ENCODE measurements around the gene USF1. TPM values are rescaled to one million over a fixed set of nuclear protein-coding genes. Genes with fewer than 3 reads are reported as not detected.
A peak's percentile ranks its signal among the peaks of the same experiment; 100 is the strongest.

The USF1 gene
- total and polyA plus RNA-seq, 2 experiments from 2014 or later = 23.8 to 74.8 TPM

DNA sequence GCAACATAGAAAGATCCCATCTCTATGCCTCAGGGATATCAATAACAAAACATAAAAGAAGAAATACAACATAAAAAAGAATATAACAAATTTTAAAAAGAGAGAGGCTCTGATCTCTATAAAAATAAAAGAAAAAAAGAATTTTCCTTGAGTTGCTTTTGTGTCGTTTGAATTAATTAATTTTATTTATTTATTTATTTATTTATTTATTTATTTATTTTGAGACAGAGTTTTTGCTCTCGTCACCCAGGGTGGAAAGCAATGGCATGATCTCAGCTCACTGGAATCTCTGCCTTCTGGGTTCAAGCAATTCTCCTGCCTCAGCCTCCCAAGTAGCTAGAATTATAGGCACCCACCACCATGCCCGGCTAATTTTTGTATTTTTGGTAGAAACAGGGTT, 33.4 kb downstream of the USF1 start:
- Histone ChIP-seq H3K27me3 (ENCODE audit: insufficient read depth) (no peaks in the 10 kb centered on the region), H3F3A (replicated peaks; ENCODE audit: low read depth) (peaks cover 11% of the 10 kb centered on the region), H3K4me2 (peak overlapping the region; percentile 78; the same call in 1 of the 2 replicates), H3K36me3 (ENCODE audit: insufficient read depth) (no peaks in the 10 kb centered on the region; the same call in none of the 2 replicates), H3K27ac (ENCODE audit: low read depth) (peak overlapping the region; percentile 87; the same call in 1 of the 2 replicates), H4K20me1 (replicated peaks; ENCODE audit: insufficient read depth) (peaks cover 59% of the 10 kb centered on the region), H2AFZ (no peak overlapping the region), H3K9me2 (ENCODE audit: insufficient read depth) (no peaks in the 10 kb centered on the region), H3K4me1 (ENCODE audit: insufficient read depth) (peaks cover 49% of the 10 kb centered on the region), H3K4me3 (no peak overlapping the region), H3K79me2 (replicated peaks; ENCODE audit: insufficient read depth) (peaks cover 100% of the 10 kb centered on the region)
- DNase-seq (ENCODE audit: low spot score) (no peak), ATAC-seq (no peak)
- Mint-ChIP-seq H3K27me3 (ENCODE audit: insufficient read depth, low read depth, poor library complexity) (no peaks in the 10 kb centered on the region), H3K27ac (0 out of 2 replicates have a peak overlapping the region, but pooled peaks have one; percentile 85), H3K9me3 (no peaks in the 10 kb centered on the region), H3K4me3 (no peak overlapping the region), H3K4me1 (peaks cover 42% of the 10 kb centered on the region), H3K36me3 (ENCODE audit: low read depth) (peaks cover 37% of the 10 kb centered on the region)
- TF ChIP-seq NANOG (IDR thresholded peaks at IDR 0.05; ENCODE audit: borderline replicate concordance) (no peak), CREB1 (CRISPR knock-in tag; IDR thresholded peaks at IDR 0.05; ENCODE audit: low read depth) (no peak)

DNA sequence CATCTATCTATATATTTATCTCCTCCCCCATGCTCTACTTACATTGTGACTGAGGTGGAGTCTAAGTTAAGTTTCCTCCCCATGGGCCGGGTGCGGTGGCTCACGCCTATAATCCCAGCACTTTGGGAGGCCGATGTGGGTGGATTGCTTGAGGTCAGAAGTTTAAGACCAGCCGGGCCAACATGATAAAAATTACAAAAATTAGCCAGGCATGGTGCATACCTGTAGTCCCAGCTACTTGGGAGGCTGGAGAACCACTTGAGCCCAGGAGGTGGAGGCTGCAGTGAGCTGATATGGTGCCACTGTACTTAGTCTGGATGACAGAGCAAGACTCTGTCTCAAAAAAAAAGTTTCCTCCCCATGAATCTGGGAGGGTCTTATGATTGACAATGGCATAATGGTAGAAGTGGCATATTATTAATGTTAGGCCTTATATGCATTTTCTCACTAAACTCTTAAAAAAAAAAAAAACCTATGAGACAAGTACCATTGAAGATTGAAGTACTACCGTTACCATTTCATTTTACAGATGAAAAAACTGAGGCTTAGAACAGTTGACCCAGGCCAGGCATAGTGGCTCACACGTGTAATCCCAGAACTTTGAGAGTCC, 36.1 kb downstream of the USF1 start:
- peaks cover 11% of the 10 kb centered on the region for H3F3A ChIP-seq (replicated peaks; ENCODE audit: low read depth)
- Mint-ChIP-seq H3K36me3 (ENCODE audit: low read depth) (peaks cover 30% of the 10 kb centered on the region), H3K27me3 (ENCODE audit: insufficient read depth, low read depth, poor library complexity) (no peaks in the 10 kb centered on the region), H3K27ac (no peak overlapping the region), H3K9me3 (no peaks in the 10 kb centered on the region), H3K4me3 (no peak overlapping the region), H3K4me1 (peaks cover 40% of the 10 kb centered on the region)
- DNase-seq (ENCODE audit: low spot score) (no peak), ATAC-seq (no peak)
- H3K4me3 ChIP-seq = no peak overlapping the region
- peaks cover 34% of the 10 kb centered on the region for H3K4me1 ChIP-seq (ENCODE audit: insufficient read depth)
- H3K79me2 ChIP-seq (replicated peaks; ENCODE audit: insufficient read depth) = peaks cover 99% of the 10 kb centered on the region
- H3K27me3 ChIP-seq (ENCODE audit: insufficient read depth) = no peaks in the 10 kb centered on the region
- H3K4me2 ChIP-seq = no peak overlapping the region
- H2AFZ ChIP-seq = no peak overlapping the region
- no peaks in the 10 kb centered on the region for H3K9me2 ChIP-seq (ENCODE audit: insufficient read depth)
- H4K20me1 ChIP-seq (replicated peaks; ENCODE audit: insufficient read depth) = peaks cover 77% of the 10 kb centered on the region
- H3K36me3 ChIP-seq (ENCODE audit: insufficient read depth) = no peaks in the 10 kb centered on the region; the same call in none of the 2 replicates
- no peak overlapping the region for H3K27ac ChIP-seq (ENCODE audit: low read depth)
- TF ChIP-seq ZNF114 (CRISPR knock-in tag; IDR thresholded peaks at IDR 0.05) (no peak), EZH2 (IDR thresholded peaks at IDR 0.05; ENCODE audit: low read depth, unreplicated experiment) (no peak), CREB1 (CRISPR knock-in tag; IDR thresholded peaks at IDR 0.05; ENCODE audit: low read depth) (no peak), STAT1 (IDR thresholded peaks at IDR 0.05; ENCODE audit: unreplicated experiment) (no peak), ZNF331 (CRISPR knock-in tag; IDR thresholded peaks at IDR 0.05; ENCODE audit: low read depth) (no peak), NANOG (IDR thresholded peaks at IDR 0.05; ENCODE audit: borderline replicate concordance) (no peak)
- TF ChIP-seq, protein P1, sequence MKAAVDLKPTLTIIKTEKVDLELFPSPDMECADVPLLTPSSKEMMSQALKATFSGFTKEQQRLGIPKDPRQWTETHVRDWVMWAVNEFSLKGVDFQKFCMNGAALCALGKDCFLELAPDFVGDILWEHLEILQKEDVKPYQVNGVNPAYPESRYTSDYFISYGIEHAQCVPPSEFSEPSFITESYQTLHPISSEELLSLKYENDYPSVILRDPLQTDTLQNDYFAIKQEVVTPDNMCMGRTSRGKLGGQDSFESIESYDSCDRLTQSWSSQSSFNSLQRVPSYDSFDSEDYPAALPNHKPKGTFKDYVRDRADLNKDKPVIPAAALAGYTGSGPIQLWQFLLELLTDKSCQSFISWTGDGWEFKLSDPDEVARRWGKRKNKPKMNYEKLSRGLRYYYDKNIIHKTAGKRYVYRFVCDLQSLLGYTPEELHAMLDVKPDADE (IDR thresholded peaks at IDR 0.05) = no peak
- TF ChIP-seq, protein P2, sequence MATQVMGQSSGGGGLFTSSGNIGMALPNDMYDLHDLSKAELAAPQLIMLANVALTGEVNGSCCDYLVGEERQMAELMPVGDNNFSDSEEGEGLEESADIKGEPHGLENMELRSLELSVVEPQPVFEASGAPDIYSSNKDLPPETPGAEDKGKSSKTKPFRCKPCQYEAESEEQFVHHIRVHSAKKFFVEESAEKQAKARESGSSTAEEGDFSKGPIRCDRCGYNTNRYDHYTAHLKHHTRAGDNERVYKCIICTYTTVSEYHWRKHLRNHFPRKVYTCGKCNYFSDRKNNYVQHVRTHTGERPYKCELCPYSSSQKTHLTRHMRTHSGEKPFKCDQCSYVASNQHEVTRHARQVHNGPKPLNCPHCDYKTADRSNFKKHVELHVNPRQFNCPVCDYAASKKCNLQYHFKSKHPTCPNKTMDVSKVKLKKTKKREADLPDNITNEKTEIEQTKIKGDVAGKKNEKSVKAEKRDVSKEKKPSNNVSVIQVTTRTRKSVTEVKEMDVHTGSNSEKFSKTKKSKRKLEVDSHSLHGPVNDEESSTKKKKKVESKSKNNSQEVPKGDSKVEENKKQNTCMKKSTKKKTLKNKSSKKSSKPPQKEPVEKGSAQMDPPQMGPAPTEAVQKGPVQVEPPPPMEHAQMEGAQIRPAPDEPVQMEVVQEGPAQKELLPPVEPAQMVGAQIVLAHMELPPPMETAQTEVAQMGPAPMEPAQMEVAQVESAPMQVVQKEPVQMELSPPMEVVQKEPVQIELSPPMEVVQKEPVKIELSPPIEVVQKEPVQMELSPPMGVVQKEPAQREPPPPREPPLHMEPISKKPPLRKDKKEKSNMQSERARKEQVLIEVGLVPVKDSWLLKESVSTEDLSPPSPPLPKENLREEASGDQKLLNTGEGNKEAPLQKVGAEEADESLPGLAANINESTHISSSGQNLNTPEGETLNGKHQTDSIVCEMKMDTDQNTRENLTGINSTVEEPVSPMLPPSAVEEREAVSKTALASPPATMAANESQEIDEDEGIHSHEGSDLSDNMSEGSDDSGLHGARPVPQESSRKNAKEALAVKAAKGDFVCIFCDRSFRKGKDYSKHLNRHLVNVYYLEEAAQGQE (IDR thresholded peaks at IDR 0.05; ENCODE audit: unreplicated experiment) = no peak
- TF ChIP-seq, protein P3, sequence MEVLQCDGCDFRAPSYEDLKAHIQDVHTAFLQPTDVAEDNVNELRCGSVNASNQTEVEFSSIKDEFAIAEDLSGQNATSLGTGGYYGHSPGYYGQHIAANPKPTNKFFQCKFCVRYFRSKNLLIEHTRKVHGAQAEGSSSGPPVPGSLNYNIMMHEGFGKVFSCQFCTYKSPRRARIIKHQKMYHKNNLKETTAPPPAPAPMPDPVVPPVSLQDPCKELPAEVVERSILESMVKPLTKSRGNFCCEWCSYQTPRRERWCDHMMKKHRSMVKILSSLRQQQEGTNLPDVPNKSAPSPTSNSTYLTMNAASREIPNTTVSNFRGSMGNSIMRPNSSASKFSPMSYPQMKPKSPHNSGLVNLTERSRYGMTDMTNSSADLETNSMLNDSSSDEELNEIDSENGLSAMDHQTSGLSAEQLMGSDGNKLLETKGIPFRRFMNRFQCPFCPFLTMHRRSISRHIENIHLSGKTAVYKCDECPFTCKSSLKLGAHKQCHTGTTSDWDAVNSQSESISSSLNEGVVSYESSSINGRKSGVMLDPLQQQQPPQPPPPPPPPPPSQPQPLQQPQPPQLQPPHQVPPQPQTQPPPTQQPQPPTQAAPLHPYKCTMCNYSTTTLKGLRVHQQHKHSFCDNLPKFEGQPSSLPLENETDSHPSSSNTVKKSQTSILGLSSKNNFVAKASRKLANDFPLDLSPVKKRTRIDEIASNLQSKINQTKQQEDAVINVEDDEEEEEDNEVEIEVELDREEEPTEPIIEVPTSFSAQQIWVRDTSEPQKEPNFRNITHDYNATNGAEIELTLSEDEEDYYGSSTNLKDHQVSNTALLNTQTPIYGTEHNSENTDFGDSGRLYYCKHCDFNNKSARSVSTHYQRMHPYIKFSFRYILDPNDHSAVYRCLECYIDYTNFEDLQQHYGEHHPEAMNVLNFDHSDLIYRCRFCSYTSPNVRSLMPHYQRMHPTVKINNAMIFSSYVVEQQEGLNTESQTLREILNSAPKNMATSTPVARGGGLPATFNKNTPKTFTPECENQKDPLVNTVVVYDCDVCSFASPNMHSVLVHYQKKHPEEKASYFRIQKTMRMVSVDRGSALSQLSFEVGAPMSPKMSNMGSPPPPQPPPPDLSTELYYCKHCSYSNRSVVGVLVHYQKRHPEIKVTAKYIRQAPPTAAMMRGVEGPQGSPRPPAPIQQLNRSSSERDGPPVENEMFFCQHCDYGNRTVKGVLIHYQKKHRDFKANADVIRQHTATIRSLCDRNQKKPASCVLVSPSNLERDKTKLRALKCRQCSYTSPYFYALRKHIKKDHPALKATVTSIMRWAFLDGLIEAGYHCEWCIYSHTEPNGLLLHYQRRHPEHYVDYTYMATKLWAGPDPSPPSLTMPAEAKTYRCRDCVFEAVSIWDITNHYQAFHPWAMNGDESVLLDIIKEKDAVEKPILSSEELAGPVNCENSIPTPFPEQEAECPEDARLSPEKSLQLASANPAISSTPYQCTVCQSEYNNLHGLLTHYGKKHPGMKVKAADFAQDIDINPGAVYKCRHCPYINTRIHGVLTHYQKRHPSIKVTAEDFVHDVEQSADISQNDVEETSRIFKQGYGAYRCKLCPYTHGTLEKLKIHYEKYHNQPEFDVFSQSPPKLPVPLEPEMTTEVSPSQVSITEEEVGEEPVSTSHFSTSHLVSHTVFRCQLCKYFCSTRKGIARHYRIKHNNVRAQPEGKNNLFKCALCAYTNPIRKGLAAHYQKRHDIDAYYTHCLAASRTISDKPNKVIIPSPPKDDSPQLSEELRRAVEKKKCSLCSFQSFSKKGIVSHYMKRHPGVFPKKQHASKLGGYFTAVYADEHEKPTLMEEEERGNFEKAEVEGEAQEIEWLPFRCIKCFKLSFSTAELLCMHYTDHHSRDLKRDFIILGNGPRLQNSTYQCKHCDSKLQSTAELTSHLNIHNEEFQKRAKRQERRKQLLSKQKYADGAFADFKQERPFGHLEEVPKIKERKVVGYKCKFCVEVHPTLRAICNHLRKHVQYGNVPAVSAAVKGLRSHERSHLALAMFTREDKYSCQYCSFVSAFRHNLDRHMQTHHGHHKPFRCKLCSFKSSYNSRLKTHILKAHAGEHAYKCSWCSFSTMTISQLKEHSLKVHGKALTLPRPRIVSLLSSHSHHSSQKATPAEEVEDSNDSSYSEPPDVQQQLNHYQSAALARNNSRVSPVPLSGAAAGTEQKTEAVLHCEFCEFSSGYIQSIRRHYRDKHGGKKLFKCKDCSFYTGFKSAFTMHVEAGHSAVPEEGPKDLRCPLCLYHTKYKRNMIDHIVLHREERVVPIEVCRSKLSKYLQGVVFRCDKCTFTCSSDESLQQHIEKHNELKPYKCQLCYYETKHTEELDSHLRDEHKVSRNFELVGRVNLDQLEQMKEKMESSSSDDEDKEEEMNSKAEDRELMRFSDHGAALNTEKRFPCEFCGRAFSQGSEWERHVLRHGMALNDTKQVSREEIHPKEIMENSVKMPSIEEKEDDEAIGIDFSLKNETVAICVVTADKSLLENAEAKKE (CRISPR knock-in tag; IDR thresholded peaks at IDR 0.05) = no peak

Measured in GM23338 (cell line).